Activated CD8-positive, alpha-beta memory T cell treated with anti-CD3 and anti-CD28 coated beads, Interleukin-2, amount 50 U/mL, for 24 hours (primary cell): ENCODE measurements around the gene GPR32.
"Not testable (repeated sequence)": the region's sequence is repeated elsewhere in the genome, so short reads cannot be mapped to it uniquely, and the experiment has no call there.

Experiments used
- DNase-seq: peaks from one replicate; pipeline ENCODE4 v3.0.0-alpha.2; 2020; ENCODE audit errors: extremely low read depth

The GPR32 gene

GRCh38 chr19:50783848-50784152, 13.5 kb downstream of the GPR32 start:
- DNase-seq, result not testable (repeated sequence)

DNA sequence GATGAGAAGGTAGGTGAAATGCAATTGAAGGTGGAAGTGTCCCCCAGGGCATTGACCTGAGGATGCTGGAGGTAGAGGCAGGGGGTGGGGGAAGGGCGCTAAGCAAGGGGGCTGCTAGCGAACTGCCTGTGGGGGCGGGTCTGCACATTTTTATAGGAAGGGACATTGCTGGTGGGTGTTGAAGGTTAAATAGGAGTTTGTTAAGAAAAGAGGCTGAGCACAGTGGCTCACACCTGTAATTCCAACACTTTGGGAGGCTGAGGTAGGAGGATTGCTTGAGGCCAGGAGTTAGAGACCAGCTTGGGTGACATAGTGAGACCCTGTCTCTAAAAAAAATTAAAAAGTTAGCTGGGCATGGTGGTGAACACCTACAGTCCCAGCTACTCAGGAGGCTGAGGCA, 14.4 kb downstream of the GPR32 start:
- DNase-seq, result no peak

DNA sequence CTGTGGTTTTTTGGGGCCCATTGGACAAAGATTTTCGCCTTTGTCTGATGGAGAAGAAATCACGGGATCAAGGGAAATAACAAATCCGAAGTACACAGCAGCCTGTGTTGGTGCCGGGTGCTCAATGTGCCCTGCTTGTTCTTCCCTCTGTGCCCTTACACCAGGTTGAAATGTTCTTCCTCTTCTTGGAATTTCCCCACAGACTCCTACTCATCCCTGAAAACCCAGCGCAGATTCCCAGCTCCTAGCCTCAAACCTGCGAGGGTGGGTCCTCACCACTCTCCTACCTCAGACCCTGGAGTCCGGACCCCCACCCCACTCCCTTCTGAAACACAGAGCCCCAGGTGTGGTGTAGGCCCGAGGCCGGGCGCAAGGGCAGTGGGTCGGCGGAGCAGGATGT, 15.1 kb downstream of the GPR32 start:
- no peak for DNase-seq

- no peak for DNase-seq
Measured at GRCh38 chr19:50790396-50790795, 20.1 kb downstream of the GPR32 start, which contains the start of gene ACP4. TSS of gene ACP4 (plus strand) at chr19:50790415. CDS start at chr19:50790415, 0 bp downstream.

DNA sequence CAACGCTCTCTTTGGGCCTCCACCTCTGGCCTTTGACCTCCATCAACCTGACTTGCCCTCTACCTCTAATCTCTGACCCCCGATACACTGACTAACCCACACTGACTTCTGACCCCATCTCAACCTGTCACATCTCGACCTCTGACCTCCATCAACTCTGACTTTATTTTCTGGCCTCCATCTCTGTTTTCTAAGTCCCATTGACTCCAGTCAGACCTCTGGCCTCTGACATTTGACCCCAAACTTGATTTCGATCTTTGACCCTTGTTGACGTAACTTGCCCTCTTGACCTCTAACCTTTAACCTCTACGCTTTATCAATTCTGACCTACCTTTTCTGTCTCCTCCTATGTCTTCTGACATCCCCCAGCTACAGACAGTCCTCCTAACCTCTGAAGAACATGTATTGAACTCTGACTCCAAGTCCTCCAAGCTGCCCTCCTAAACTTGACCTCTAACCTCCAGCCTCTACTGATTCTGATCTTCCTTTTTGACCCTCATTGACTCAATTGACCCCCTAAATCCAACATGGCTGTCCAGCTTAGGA, 20.7 kb downstream of the GPR32 start:
- no peak for DNase-seq

DNA sequence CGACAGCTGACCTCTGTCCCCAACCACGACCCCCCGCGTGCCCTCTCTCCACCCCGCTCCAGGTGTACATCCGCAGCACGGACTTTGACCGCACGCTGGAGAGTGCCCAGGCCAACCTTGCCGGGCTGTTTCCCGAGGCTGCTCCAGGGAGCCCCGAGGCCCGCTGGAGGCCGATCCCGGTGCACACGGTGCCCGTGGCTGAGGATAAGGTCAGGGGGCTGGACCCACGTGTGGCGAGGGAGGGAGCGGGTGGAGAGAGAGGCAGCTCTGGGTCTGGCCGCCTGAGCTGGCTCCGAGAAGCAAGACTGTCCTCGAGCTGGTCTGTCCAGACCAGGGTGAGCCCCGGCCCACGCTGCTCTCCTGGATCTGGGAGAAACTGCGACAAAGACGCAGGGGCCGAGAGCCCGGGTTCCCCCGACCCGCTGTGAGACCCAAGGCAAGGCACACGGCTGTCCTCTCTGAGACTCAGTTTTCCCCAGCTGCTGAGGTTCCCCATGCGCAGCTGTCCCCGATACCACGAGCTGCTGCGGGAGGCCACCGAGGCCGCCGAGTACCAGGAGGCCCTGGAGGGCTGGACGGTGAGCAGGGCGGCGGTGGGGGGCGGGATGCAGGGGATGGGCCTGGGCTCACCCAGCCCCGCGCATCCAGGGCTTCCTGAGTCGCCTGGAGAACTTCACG, 21.5 kb downstream of the GPR32 start:
- DNase-seq, result no peak

- DNase-seq, result no peak
Measured at GRCh38 chr19:50792272-50793250, 22.3 kb downstream of the GPR32 start.

DNA sequence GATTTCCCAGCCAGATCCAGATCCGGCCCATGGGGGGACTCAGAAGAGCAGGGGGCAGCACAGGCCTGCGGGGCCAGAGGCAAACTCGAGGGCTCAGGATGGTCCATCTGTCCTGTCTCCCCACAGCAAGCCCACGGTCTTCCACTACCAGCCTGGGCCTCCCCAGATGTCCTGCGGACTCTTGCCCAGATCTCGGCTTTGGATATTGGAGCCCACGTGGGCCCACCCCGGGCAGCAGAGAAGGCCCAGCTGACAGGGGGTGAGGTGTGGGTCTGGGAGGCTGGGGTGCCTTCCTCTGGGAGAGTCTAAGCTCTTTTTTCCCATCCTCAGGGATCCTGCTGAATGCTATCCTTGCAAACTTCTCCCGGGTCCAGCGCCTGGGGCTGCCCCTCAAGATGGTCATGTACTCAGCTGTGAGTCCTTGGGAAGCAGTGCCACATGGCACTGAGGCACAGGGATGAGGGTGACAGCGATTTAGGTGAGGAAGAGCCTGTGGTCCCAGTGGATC, 23.3 kb downstream of the GPR32 start:
- no peak for DNase-seq

- DNase-seq, result no peak
Measured at GRCh38 chr19:50794074-50794875, 24.0 kb downstream of the GPR32 start.

GRCh38 chr19:50794876-50795663, 24.8 kb downstream of the GPR32 start:
- no peak for DNase-seq

GRCh38 chr19:50795664-50796073, 25.4 kb downstream of the GPR32 start:
- no peak for DNase-seq

- DNase-seq, result no peak
Measured at GRCh38 chr19:50796128-50796633, 25.9 kb downstream of the GPR32 start.

DNA sequence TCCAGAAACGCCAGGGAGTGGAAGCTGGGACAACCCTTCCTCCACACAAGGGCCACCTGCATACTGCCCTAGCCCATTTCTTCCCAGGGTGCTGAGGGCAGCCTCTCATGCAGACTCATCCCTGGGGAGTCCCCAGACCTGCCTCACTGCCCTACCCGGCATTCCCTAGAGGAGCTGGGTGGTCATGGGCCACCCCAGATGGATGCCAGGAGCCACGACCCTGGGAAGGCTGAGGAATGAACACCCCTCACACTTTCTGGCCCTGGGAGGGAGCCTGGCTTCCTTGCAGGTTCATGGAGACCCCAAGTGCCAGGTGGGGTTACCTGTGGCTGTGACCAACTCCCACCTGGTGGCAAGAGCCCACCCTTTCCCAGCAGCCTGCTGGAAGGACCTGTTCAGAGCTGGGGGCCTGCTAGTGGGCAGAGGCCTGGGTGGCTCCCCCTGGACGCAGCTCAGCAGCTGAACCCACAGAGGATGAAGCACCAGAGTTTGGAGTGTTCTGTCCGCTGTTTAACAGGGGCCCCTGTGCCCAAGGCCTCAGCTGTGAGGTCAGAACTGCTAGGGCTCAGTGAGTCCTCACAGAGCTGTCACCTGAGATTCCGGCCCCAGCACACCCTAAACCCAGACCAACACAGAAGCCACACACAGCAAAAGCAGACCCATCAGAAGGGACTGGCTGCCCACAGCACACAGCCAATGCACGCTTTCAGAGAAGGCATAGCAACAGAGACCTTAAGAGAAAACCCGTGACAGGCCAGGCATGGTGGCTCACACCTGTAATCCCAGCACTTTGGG, 26.6 kb downstream of the GPR32 start:
- DNase-seq, result no peak

DNA sequence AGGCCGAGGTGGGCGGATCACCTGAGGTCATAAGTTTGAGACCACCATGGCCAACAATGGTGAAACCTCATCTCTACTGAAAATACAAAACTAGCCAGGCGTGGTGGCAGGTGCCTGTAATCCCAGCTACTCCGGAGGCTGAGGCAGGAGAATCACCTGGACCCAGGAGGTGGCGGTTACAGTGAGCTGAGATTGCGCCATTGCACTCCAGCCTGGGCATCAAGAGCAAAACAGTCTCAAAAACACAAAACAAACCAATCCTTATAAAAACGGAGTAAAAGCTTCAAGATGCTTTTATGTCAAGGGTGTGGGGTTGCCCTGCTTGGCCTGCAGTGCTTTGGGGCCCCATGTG, 27.1 kb downstream of the GPR32 start:
- DNase-seq, result no peak

- DNase-seq, result no peak
Measured at GRCh38 chr19:50797781-50798658, 27.8 kb downstream of the GPR32 start.

DNA sequence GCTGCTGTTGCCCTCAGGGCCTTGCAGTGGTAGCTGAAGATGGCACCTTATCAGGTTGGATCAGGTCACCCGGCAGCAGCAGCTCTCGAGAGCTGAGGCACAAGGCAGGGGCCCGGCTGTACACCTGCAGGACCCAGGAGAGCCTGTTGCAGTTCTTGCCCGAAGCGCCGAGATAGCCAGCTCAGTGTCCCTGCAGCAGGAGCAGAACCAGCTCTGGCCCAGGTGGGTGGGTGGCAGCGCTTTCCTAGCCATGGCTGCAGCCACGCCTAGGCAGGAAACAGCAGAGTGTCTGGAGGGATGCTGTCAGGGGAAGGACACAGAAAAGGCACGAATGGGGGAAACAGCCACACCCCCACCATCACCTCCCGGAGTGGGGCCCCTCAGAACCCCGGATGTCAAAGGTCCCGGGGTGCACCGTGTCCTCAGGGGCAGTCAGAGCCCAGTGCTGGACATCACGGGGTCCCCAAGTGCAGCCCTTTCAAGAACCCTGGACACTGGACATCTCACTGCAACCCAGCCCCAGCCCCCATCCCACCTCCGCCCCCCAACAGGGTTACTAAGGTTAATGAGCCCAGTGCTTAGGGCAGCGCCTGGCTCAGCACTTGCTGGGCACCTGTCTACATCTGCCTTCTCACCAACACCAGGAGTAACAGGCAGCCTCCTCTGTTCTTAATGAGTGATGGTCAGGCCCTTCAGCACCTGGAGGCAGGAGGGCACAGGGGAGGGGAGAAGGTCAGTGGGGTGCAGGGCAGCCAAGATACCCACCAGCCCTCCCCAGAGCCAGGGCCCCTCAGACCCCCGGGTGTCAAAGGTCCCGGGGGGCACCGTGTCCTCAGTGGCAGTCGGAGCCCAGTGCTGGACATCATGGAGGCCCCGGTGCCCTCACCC, 28.6 kb downstream of the GPR32 start:
- no peak for DNase-seq

DNA sequence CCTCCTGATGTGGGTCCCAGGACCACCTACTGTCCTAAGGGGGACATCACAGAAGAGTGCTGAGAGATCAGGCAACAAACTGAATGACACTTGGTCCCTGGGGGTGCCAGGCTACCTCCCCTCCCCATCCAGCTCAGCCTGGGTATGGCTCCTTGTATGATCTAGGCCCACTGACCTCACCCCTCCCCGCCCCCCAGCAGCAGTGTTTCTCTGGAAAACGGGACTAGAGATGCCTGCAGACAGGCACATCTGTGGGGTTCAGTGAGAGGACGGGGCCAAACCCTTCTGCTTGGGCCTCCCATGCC, 29.2 kb downstream of the GPR32 start:
- no peak for DNase-seq

GRCh38 chr19:50801107-50801506, 30.8 kb downstream of the GPR32 start:
- DNase-seq, result no peak
